SK-N-SH (cell line): ENCODE results near the gene WSCD1.

Experiments used
- CTCF ChIP-seq: fragments of 200-600 bp; sonication (generic); IDR thresholded peaks from 2 replicates; pipeline ENCODE4 v1.6.1; 2017; ENCODE audit warnings: antibody characterized with exemption, mild to moderate bottlenecking, moderate library complexity
- FOXJ3 ChIP-seq: sonication (generic); formaldehyde crosslinking; IDR thresholded peaks from 2 replicates; pipeline ENCODE4 v1.5.1; 2020; ENCODE audit warnings: mild to moderate bottlenecking, missing genetic modification reagents
- MXI1 ChIP-seq: IDR thresholded peaks from 2 replicates; pipeline ENCODE4 v1.6.1; 2012; ENCODE audit warnings: mild to moderate bottlenecking, low read depth, low read length, improper control_type of control experiment
- POLR2AphosphoS5 ChIP-seq: IDR thresholded peaks from 2 replicates; pipeline ENCODE4 v1.6.1; 2012; ENCODE audit warnings: low read depth, low read length
- RAD21 ChIP-seq: IDR thresholded peaks from 2 replicates; pipeline ENCODE4 v1.6.1; 2012; ENCODE audit warnings: mild to moderate bottlenecking, low read length
- RXRA ChIP-seq: IDR thresholded peaks from 2 replicates; pipeline ENCODE4 v1.4.0; 2012; ENCODE audit warnings: low read depth, mild to moderate bottlenecking, borderline replicate concordance
- TEAD4 ChIP-seq: IDR thresholded peaks from 2 replicates; pipeline ENCODE4 v1.4.0; 2012; ENCODE audit warnings: mild to moderate bottlenecking, borderline replicate concordance; ENCODE audit not compliant: insufficient read depth
- YY1 ChIP-seq: IDR thresholded peaks from 2 replicates; pipeline ENCODE4 v1.4.0; 2012; ENCODE audit warnings: low read depth, mild to moderate bottlenecking

- TF ChIP-seq RXRA: no peak
- TF ChIP-seq FOXJ3 (CRISPR knock-in tag): no peak
- no peak for TF ChIP-seq CTCF
- TF ChIP-seq RAD21: no peak
- no peak for TF ChIP-seq MXI1
- no peak for TF ChIP-seq YY1
- TF ChIP-seq POLR2AphosphoS5: no peak
- no peak for TF ChIP-seq TEAD4
Observed at GRCh38 chr17:6110592-6110991, 40.4 kb downstream of the WSCD1 start.
